Pancreas (tissue), 10 donors: ENCODE data around the gene UPP1. TPM values are rescaled to one million over a fixed set of nuclear protein-coding genes. Genes with fewer than 3 reads are reported as not detected.

ENCODE experiments used
- ATAC-seq, 4 donors: fragments of 200-7000 bp; cut with Tn5 transposase; one replicate each; pipeline versions ENCODE4 v1.8.0 to v1.9.1; 2020; ENCODE audit warnings: mild to moderate bottlenecking in 4 of 4, moderate library complexity in 4 of 4
- DNase-seq, 6 donors: peaks; one replicate each; pipeline ENCODE4 v3.0.0-alpha.2; 2020
- FAIRE-seq: peaks from 2 replicates; lab custom pipeline; 2012; peaks lifted over from hg19 to GRCh38; lab: Jason Lieb, UNC
- H3K27ac ChIP-seq, 4 donors: fragments of 200-600 bp; sonication (generic); 1 replicate in 3 of 4; 2 replicates in 1 of 4; pipeline versions ENCODE4 v1.5.0 to v1.8.0; 2020
- H3K27me3 ChIP-seq, 4 donors: fragments of 200-600 bp; one replicate each; pipeline ENCODE4 v1.8.0; 2021
- H3K36me3 ChIP-seq, 3 donors: fragments of 200-600 bp; sonication (generic) in 1 of 3; one replicate each; pipeline versions ENCODE4 v1.5.0 to v1.8.0; 2020 to 2021
- H3K4me1 ChIP-seq, 3 donors: fragments of 200-600 bp; one replicate each; pipeline ENCODE4 v1.8.0; 2021
- H3K4me3 ChIP-seq, 4 donors: fragments of 200-600 bp; sonication (generic) in 2 of 4; one replicate each; pipeline versions ENCODE4 v1.5.0 to v1.8.0; 2020 to 2021
- H3K9me3 ChIP-seq, 4 donors: fragments of 200-600 bp; one replicate each; pipeline ENCODE4 v1.8.0; 2021
- WGBS, 2 donors: extraction: QIAGEN DNeasy Blood & Tissue Kit; methylation state at CpG; one replicate each; pipeline ENCODE4 v1.1.7; 2013; 5-methylcytosine and 5-hydroxymethylcytosine counted together
- intact Hi-C, 3 donors: fragments of 100-400 bp; cut with DNase I; formaldehyde crosslinking; loops; one replicate each; pipeline versions ENCODE4 v1.11.1 to v1.14.2; 2022
- polyA plus RNA-seq, 2 donors: library from polyadenylated mRNA; stranded (reverse); fragments of 200-250 nt; gene quantifications; one replicate each; pipeline ENCODE4 v1.2.3, GENCODE V29; 2013
- total RNA-seq, 6 donors: library from RNA; stranded (reverse); fragmentation: NEBNext Ultra II Directional in 4 of 6; extraction: Animal tissue kit (Norgen Biotek cat#: 25700) in 4 of 6; gene quantifications; one replicate each; pipeline versions ENCODE4 v1.2.1 to v1.2.4, GENCODE V29; 2021 to 2023
- TF ChIP-seq, protein P1 (sequence below), 4 donors: fragments of 200-600 bp; sonication (generic) in 3 of 4; IDR thresholded peaks; one replicate each; pipeline versions ENCODE4 v1.5.0 to v1.8.0; 2021; ENCODE audit warnings: antibody characterized with exemption in 4 of 4
- donor health status: healthy with polysubstance abuse.
- donor health status: DM: no; HTN: no; CAD: no; lungs with moderate emphysema.
- donor health status: DM: no; HTN: no; CAD: no.
- donor health status: control.
- donor health status: control.
- donor health status: Bipolar disorder and iron deficiency.
- donor health status: DM: yes; HTN: yes; CAD: no.
- donor health status: DM: no; HTN: no; CAD: no.
- donor health status: DM: no; HTN: no; CAD: no.
- donor health status: DM: yes; HTN: yes; CAD: no.

The UPP1 gene
- total and polyA plus RNA-seq, 8 donors, result 2.6 to 36.3 (median 9.0) TPM

DNA sequence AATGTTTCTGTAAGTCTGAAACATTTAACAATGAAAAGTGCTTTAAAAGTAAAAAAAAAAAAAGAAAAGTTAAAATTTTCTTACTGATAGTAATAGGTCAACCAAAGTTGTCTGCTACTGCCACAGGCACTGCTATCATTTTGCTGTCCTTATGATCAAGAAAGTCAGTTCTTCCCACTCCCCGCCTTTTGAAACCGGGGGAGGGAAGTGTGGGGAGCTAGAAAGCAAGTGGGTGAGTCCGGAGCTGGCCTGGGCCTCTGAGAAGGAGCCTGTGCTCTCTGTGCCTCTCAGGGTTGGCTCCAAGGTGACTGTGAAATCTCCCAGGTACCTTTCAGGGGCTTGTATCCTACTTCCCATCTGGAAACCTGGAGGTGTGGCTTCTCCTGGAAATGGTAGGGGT lies 46.4 kb upstream of the UPP1 start:
- TF ChIP-seq, protein P1, sequence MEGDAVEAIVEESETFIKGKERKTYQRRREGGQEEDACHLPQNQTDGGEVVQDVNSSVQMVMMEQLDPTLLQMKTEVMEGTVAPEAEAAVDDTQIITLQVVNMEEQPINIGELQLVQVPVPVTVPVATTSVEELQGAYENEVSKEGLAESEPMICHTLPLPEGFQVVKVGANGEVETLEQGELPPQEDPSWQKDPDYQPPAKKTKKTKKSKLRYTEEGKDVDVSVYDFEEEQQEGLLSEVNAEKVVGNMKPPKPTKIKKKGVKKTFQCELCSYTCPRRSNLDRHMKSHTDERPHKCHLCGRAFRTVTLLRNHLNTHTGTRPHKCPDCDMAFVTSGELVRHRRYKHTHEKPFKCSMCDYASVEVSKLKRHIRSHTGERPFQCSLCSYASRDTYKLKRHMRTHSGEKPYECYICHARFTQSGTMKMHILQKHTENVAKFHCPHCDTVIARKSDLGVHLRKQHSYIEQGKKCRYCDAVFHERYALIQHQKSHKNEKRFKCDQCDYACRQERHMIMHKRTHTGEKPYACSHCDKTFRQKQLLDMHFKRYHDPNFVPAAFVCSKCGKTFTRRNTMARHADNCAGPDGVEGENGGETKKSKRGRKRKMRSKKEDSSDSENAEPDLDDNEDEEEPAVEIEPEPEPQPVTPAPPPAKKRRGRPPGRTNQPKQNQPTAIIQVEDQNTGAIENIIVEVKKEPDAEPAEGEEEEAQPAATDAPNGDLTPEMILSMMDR (IDR thresholded peaks at IDR 0.05), result no peak
- 53 to 56% methylated on average over 3 of the region's 3 CpGs for WGBS, 2 donors
- H3K27me3 ChIP-seq, result no peaks in the 10 kb centered on the region
- FAIRE-seq, result no peak
- intact Hi-C loops, result no loop called here
- H3K36me3 ChIP-seq, result no peaks in the 10 kb centered on the region
- no peak overlapping the region for H3K27ac ChIP-seq
- H3K4me3 ChIP-seq, result no peak overlapping the region
- no peaks in the 10 kb centered on the region for H3K9me3 ChIP-seq
- no peak for DNase-seq
- H3K4me1 ChIP-seq, result no peaks in the 10 kb centered on the region
- ATAC-seq, result no peak

DNA sequence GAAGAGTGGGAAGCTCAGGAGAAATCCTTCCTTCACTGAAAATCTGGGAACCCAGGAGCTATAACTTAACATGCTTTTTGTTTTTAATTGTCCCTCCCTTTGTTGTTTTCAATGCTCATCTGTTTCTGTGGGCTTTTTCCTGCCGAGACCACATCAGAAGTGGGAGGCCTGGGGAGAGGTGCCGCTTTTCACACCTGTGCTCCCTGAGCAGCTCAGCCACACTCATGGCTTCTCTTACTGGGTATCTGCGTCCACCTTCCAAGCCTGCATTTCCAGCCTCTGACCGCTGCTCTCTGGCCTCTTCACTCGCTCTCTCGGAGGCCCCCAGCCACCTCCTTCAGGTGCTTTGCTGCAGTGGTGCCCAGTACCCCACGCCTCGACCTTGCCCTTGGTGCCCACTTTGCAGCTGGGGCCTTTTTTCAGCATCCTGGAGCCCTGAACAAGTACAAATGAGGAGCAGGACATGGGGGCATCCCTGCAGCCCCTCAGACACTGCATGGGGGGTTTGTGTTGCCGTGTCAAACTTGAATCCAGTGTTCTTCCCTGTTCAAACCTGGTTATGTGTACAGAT lies 43.8 kb upstream of the UPP1 start:
- Histone ChIP-seq H3K36me3 (no peaks in the 10 kb centered on the region), H3K4me1 (no peaks in the 10 kb centered on the region), H3K27me3 (no peaks in the 10 kb centered on the region), H3K9me3 (no peaks in the 10 kb centered on the region), H3K27ac (no peak overlapping the region), H3K4me3 (no peak overlapping the region)
- TF ChIP-seq, protein P1 (IDR thresholded peaks at IDR 0.05), result no peak
- ATAC-seq (no peak), FAIRE-seq (no peak), DNase-seq (no peak)
- 61% methylated on average over 9 of the region's 9 CpGs for WGBS, 2 donors
- intact Hi-C loops, result no loop called here

- no peak overlapping the region for H3K4me3 ChIP-seq
- FAIRE-seq (no peak), DNase-seq (no peak), ATAC-seq (no peak)
- no peaks in the 10 kb centered on the region for H3K36me3 ChIP-seq
- 63 to 65% methylated on average over 14 of the region's 14 CpGs for WGBS, 2 donors
- TF ChIP-seq, protein P1 (IDR thresholded peaks at IDR 0.05), result no peak
- H3K27me3 ChIP-seq, result no peaks in the 10 kb centered on the region
- H3K4me1 ChIP-seq, result no peaks in the 10 kb centered on the region
- no peaks in the 10 kb centered on the region for H3K9me3 ChIP-seq
- H3K27ac ChIP-seq, result no peak overlapping the region
- intact Hi-C loops, result no loop called here
Measured at GRCh38 chr7:48046458-48046857, 42.6 kb upstream of the UPP1 start.

GRCh38 chr7:48048113-48048512 lies 41.0 kb upstream of the UPP1 start:
- no peak overlapping the region for H3K4me3 ChIP-seq
- intact Hi-C loops, result no loop called here
- ATAC-seq, result no peak
- no peak for FAIRE-seq
- no peaks in the 10 kb centered on the region for H3K27me3 ChIP-seq
- no peak overlapping the region for H3K27ac ChIP-seq
- TF ChIP-seq, protein P1 (IDR thresholded peaks at IDR 0.05), result no peak
- 88 to 89% methylated on average over 8 of the region's 8 CpGs for WGBS, 2 donors
- no peak for DNase-seq
- no peaks in the 10 kb centered on the region for H3K9me3 ChIP-seq
- H3K36me3 ChIP-seq, result no peaks in the 10 kb centered on the region
- no peaks in the 10 kb centered on the region for H3K4me1 ChIP-seq

DNA sequence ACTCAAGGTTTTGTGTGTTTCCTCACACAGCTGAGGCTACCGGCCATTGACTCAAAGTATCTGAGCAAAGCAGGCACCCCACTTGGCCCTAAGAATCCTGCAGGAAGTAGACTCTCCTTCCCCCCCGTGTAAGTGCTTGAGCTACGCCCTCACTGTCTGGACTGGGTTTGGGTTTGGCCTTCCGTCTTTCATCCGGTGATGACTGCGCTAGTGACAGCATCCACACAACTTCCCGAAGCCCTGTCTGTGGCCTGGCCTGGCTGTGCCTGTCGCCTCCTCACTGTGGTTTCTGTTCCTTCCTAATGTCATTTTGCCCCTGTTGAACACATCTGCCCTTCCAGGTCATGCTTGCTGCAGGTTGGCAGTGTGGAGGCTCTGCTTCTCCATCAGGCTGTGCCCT lies 39.2 kb upstream of the UPP1 start:
- Histone ChIP-seq H3K9me3 (no peaks in the 10 kb centered on the region), H3K27me3 (no peaks in the 10 kb centered on the region), H3K27ac (no peak overlapping the region), H3K4me1 (no peaks in the 10 kb centered on the region), H3K36me3 (no peaks in the 10 kb centered on the region), H3K4me3 (no peak overlapping the region)
- FAIRE-seq (no peak), DNase-seq (no peak), ATAC-seq (peak in 2 of 4 donors; percentile 18 to 53)
- intact Hi-C loops, result no loop called here
- TF ChIP-seq, protein P1 (IDR thresholded peaks at IDR 0.05), result no peak
- 80 to 86% methylated on average over 8 of the region's 8 CpGs for WGBS, 2 donors
